Prostate gland (tissue), 2 donors: Measurements from ENCODE around the gene MATCAP1. TPM values are rescaled to one million over a fixed set of nuclear protein-coding genes. Genes with fewer than 3 reads are reported as not detected.

Experiments
- DNase-seq: peaks from one replicate; pipeline ENCODE4 v3.0.0-alpha.2; 2019; ENCODE audit warnings: low spot score
- H3K27ac ChIP-seq, 2 donors: fragments of 200-600 bp; sonication (generic); 2 replicates each; pipeline ENCODE4 v1.5.1; 2017 to 2019
- H3K27me3 ChIP-seq: fragments of 200-600 bp; sonication (generic); replicated peaks from 2 replicates; pipeline ENCODE4 v1.5.1; 2019; ENCODE audit not compliant: insufficient read depth
- H3K36me3 ChIP-seq, 2 donors: fragments of 200-600 bp; sonication (generic); 1 replicate in 1 of 2; 2 replicates in 1 of 2; pipeline versions ENCODE4 v1.5.1 to v1.8.1; 2017 to 2019
- H3K4me1 ChIP-seq: fragments of 200-600 bp; sonication (generic); replicated peaks from 2 replicates; pipeline ENCODE4 v1.5.1; 2019
- H3K4me3 ChIP-seq, 2 donors: fragments of 200-600 bp; sonication (generic); 2 replicates each; pipeline ENCODE4 v1.5.1; 2017 to 2019
- H3K9me3 ChIP-seq: fragments of 200-600 bp; sonication (generic); 2 replicates; pipeline ENCODE4 v1.5.1; 2017
- CTCF ChIP-seq, 4 experiments: fragments of 200-600 bp in 2 of 4; fragments of 450-650 bp in 2 of 4; sonication (generic) in 2 of 4; IDR thresholded peaks; 1 replicate in 3 of 4; 2 replicates in 1 of 4; pipeline ENCODE4 v1.5.1; 2016 to 2019; ENCODE audit warnings: antibody characterized with exemption in 4 of 4, mild to moderate bottlenecking in 2 of 4, moderate library complexity in 2 of 4
- POLR2A ChIP-seq: fragments of 450-650 bp; IDR thresholded peaks from one replicate; pipeline ENCODE4 v1.6.1; 2016; ENCODE audit warnings: antibody characterized with exemption, mild to moderate bottlenecking
- POLR2AphosphoS5 ChIP-seq: sonication (generic); formaldehyde crosslinking; IDR thresholded peaks from one replicate; pipeline ENCODE4 v1.6.1; 2017; ENCODE audit warnings: antibody characterized with exemption
- WGBS: methylation state at CpG from one replicate; pipeline ENCODE4 v1.1.5; 2018; 5-methylcytosine and 5-hydroxymethylcytosine counted together
- intact Hi-C: fragments of 100-400 bp; cut with DNase I; formaldehyde crosslinking; loops from one replicate; pipeline ENCODE4 v1.14.2; 2022
- total RNA-seq, 2 donors: library from RNA; depleted of rRNA; stranded (reverse); fragments of >200 nt; gene quantifications; one replicate each; pipeline ENCODE4 v1.1.0, GENCODE V29; 2016

MATCAP1 gene
- total RNA-seq, 2 donors from 2014 or later = 13.9 to 28.9 TPM

GRCh38 chr16:67184995-67185650, 1.4 kb upstream of the MATCAP1 start:
- WGBS = 15% methylated on average over 24 of the region's 43 CpGs
- Histone ChIP-seq H3K9me3 (no peaks in the 10 kb centered on the region), H3K27me3 (no peaks in the 10 kb centered on the region), H3K4me3 (peak overlapping the region; percentile 70 to 82), H3K4me1 (peaks cover 14% of the 10 kb centered on the region), H3K36me3 (no peaks in the 10 kb centered on the region), H3K27ac (no peak overlapping the region)
- peak; percentile 82 for DNase-seq
- TF ChIP-seq POLR2AphosphoS5 (peak; percentile 82), POLR2A (no peak), CTCF (IDR thresholded peaks at IDR 0.05) (peak; percentile 35 to 91 (median 88))
- intact Hi-C loops = loop anchor here (2.0 kb wide), 1 partner anchor 208 kb away; no protein-coding TSS in a partner anchor

GRCh38 chr16:67184453-67184994, 761 bp upstream of the MATCAP1 start:
- H3K4me3 ChIP-seq = peak overlapping the region; percentile 70 to 82
- intact Hi-C loops = loop anchor here (2.0 kb wide), 1 partner anchor 208 kb away; no protein-coding TSS in a partner anchor
- no peaks in the 10 kb centered on the region for H3K9me3 ChIP-seq
- WGBS = 3% methylated on average over 46 of the region's 59 CpGs
- H3K27me3 ChIP-seq = no peaks in the 10 kb centered on the region
- H3K36me3 ChIP-seq = no peaks in the 10 kb centered on the region
- H3K4me1 ChIP-seq = peaks cover 14% of the 10 kb centered on the region
- H3K27ac ChIP-seq = peak overlapping the region; percentile 98
- no peak for DNase-seq
- TF ChIP-seq POLR2AphosphoS5 (no peak), POLR2A (no peak), CTCF (IDR thresholded peaks at IDR 0.05) (no peak)

- no peaks in the 10 kb centered on the region for H3K27me3 ChIP-seq
- DNase-seq = no peak
- peaks cover 14% of the 10 kb centered on the region for H3K4me1 ChIP-seq
- H3K27ac ChIP-seq = peak overlapping the region; percentile 98
- H3K36me3 ChIP-seq = no peaks in the 10 kb centered on the region
- no peaks in the 10 kb centered on the region for H3K9me3 ChIP-seq
- TF ChIP-seq POLR2AphosphoS5 (no peak), POLR2A (no peak), CTCF (IDR thresholded peaks at IDR 0.05) (no peak)
- peak overlapping the region; percentile 70 to 82 for H3K4me3 ChIP-seq
- WGBS = 9% methylated on average over 11 of the region's 11 CpGs
- intact Hi-C loops = no loop called here
Observed at GRCh38 chr16:67183284-67183626, 508 bp downstream of the MATCAP1 start.

- H3K27me3 ChIP-seq = no peaks in the 10 kb centered on the region
- TF ChIP-seq POLR2AphosphoS5 = no peak
- no peak for TF ChIP-seq POLR2A
- TF ChIP-seq CTCF (IDR thresholded peaks at IDR 0.05) = no peak
- no peak overlapping the region for H3K4me3 ChIP-seq
- intact Hi-C loops = no loop called here
- no peaks in the 10 kb centered on the region for H3K36me3 ChIP-seq
- WGBS = 70% methylated on average over 2 of the region's 2 CpGs
- H3K9me3 ChIP-seq = no peaks in the 10 kb centered on the region
- H3K4me1 ChIP-seq = peaks cover 21% of the 10 kb centered on the region
- H3K27ac ChIP-seq = no peak overlapping the region
- DNase-seq = no peak
Observed at GRCh38 chr16:67182288-67182687, 1.5 kb downstream of the MATCAP1 start.

- WGBS = 65% methylated on average over 2 of the region's 2 CpGs
- DNase-seq = no peak
- H3K27ac ChIP-seq = no peak overlapping the region
Observed at GRCh38 chr16:67181346-67181745, 2.4 kb downstream of the MATCAP1 start.

More at GRCh38 chr16:67181346-67181745, 2.4 kb downstream of the MATCAP1 start:
- Histone ChIP-seq H3K9me3 (no peaks in the 10 kb centered on the region), H3K36me3 (no peaks in the 10 kb centered on the region), H3K27me3 (no peaks in the 10 kb centered on the region), H3K4me1 (peaks cover 21% of the 10 kb centered on the region), H3K4me3 (no peak overlapping the region)
- TF ChIP-seq POLR2AphosphoS5 (no peak), CTCF (IDR thresholded peaks at IDR 0.05) (no peak), POLR2A (no peak)
- intact Hi-C loops = no loop called here
